H9 (cell line): Measurements from ENCODE around the gene MLC1. TPM values are rescaled to one million over a fixed set of nuclear protein-coding genes. Genes with fewer than 3 reads are reported as not detected.

Experiments used
- DNase-seq: peaks from one replicate; pipeline ENCODE4 v3.0.0-alpha.2; 2017
- H2AFZ ChIP-seq: one replicate; pipeline ENCODE4 v1.6.1; 2013; ENCODE audit warnings: mild to moderate bottlenecking, low read length, control low read depth, moderate library complexity
- H2AK5ac ChIP-seq: 2 replicates; pipeline ENCODE4 v1.6.1; 2013; ENCODE audit warnings: low read length, control low read depth, mixed read lengths; ENCODE audit not compliant: insufficient read length
- H2BK120ac ChIP-seq: one replicate; pipeline ENCODE4 v1.6.1; 2013; ENCODE audit warnings: low read depth, mild to moderate bottlenecking, low read length, control low read depth, inconsistent platforms; ENCODE audit not compliant: poor library complexity, severe bottlenecking
- H2BK12ac ChIP-seq: 2 replicates; pipeline ENCODE4 v1.6.1; 2013; ENCODE audit warnings: low read length, control low read depth, mixed read lengths, low read depth; ENCODE audit not compliant: insufficient read length
- H2BK15ac ChIP-seq: 2 replicates; pipeline ENCODE4 v1.6.1; 2013; ENCODE audit warnings: low read depth, low read length, control low read depth
- H2BK20ac ChIP-seq: one replicate; pipeline ENCODE4 v1.6.1; 2013; ENCODE audit warnings: low read depth, mild to moderate bottlenecking, low read length, control low read depth, inconsistent platforms; ENCODE audit not compliant: poor library complexity, severe bottlenecking
- H2BK5ac ChIP-seq: 2 replicates; pipeline ENCODE4 v1.6.1; 2013; ENCODE audit warnings: low read length, control low read depth, mixed read lengths; ENCODE audit not compliant: insufficient read length
- H3K14ac ChIP-seq: 2 replicates; pipeline ENCODE4 v1.6.1; 2013; ENCODE audit warnings: low read length, control low read depth; ENCODE audit not compliant: insufficient read depth
- H3K18ac ChIP-seq: 2 replicates; pipeline ENCODE4 v1.6.1; 2013; ENCODE audit warnings: low read depth, mild to moderate bottlenecking, mixed read lengths, low read length, control low read depth; ENCODE audit not compliant: insufficient read length
- H3K23ac ChIP-seq: 2 replicates; pipeline ENCODE4 v1.6.1; 2013; ENCODE audit warnings: low read length, control low read depth, mixed read lengths, low read depth; ENCODE audit not compliant: insufficient read length
- H3K23me2 ChIP-seq: 2 replicates; pipeline ENCODE4 v1.6.1; 2013; ENCODE audit warnings: low read depth, mild to moderate bottlenecking, mixed read lengths, low read length, control low read depth; ENCODE audit not compliant: insufficient read length, poor library complexity, severe bottlenecking
- H3K27ac ChIP-seq: 2 replicates; pipeline ENCODE4 v1.5.1; 2013; ENCODE audit warnings: low read length, control low read depth, mixed read lengths, low read depth; ENCODE audit not compliant: insufficient read length
- H3K27me3 ChIP-seq: 2 replicates; pipeline ENCODE4 v1.6.1; 2013; ENCODE audit warnings: low read length, control low read depth, inconsistent platforms; ENCODE audit not compliant: insufficient read depth
- H3K4ac ChIP-seq: 2 replicates; pipeline ENCODE4 v1.6.1; 2013; ENCODE audit warnings: low read depth, mild to moderate bottlenecking, control low read depth, inconsistent platforms, low read length, moderate library complexity
- H3K4me1 ChIP-seq: 2 replicates; pipeline ENCODE4 v1.6.1; 2013; ENCODE audit warnings: low read length, control low read depth, inconsistent platforms; ENCODE audit not compliant: insufficient read depth
- H3K4me2 ChIP-seq: 2 replicates; pipeline ENCODE4 v1.6.1; 2013; ENCODE audit warnings: low read length, control low read depth, mixed read lengths; ENCODE audit not compliant: insufficient read length, insufficient read depth
- H3K56ac ChIP-seq: 2 replicates; pipeline ENCODE4 v1.6.1; 2013; ENCODE audit warnings: low read depth, mild to moderate bottlenecking, mixed read lengths, low read length, control low read depth; ENCODE audit not compliant: insufficient read length
- H3K79me1 ChIP-seq: 2 replicates; pipeline ENCODE4 v1.6.1; 2013; ENCODE audit warnings: low read depth, mild to moderate bottlenecking, moderate library complexity, low read length, control low read depth, inconsistent platforms; ENCODE audit not compliant: insufficient read depth, poor library complexity, severe bottlenecking
- H3K79me2 ChIP-seq: 2 replicates; pipeline ENCODE4 v1.6.1; 2013; ENCODE audit warnings: low read length, control low read depth, inconsistent platforms; ENCODE audit not compliant: insufficient read depth
- H3K9ac ChIP-seq: 2 replicates; pipeline ENCODE4 v1.6.1; 2013; ENCODE audit warnings: low read length, control low read depth, mixed read lengths; ENCODE audit not compliant: insufficient read length; ENCODE audit errors: extremely low read depth
- H3K9me3 ChIP-seq: one replicate; pipeline ENCODE4 v1.6.1; 2013; ENCODE audit warnings: low read depth, low read length, inconsistent platforms; ENCODE audit not compliant: control insufficient read depth
- H3T11ph ChIP-seq: one replicate; pipeline ENCODE4 v1.6.1; 2013; ENCODE audit warnings: mild to moderate bottlenecking, low read length, control low read depth, inconsistent platforms
- H4K20me1 ChIP-seq: one replicate; pipeline ENCODE4 v1.6.1; 2013; ENCODE audit not compliant: control insufficient read depth, insufficient read length, insufficient read depth
- H4K5ac ChIP-seq: 2 replicates; pipeline ENCODE4 v1.6.1; 2013; ENCODE audit warnings: low read depth, mild to moderate bottlenecking, mixed read lengths, low read length, control low read depth; ENCODE audit not compliant: insufficient read length
- H4K8ac ChIP-seq: replicated peaks from 2 replicates; pipeline ENCODE4 v1.6.1; 2013; ENCODE audit warnings: low read length, control low read depth, mixed read lengths, low read depth; ENCODE audit not compliant: insufficient read length
- H4K91ac ChIP-seq: 2 replicates; pipeline ENCODE4 v1.6.1; 2013; ENCODE audit warnings: low read depth, mild to moderate bottlenecking, moderate library complexity, mixed read lengths, low read length, control low read depth; ENCODE audit not compliant: insufficient read length
- H3K27ac Mint-ChIP-seq, 3 experiments: 2 replicates in 2 of 3; 3 replicates in 1 of 3; pipeline ENCODE4 v1.8.0; 2020 to 2021; ENCODE audit warnings: mixed read lengths in 3 of 3, mild to moderate bottlenecking in 1 of 3, moderate library complexity in 1 of 3
- H3K27me3 Mint-ChIP-seq: 2 replicates; pipeline ENCODE4 v1.8.0; 2021; ENCODE audit warnings: low read depth, mild to moderate bottlenecking, moderate library complexity, mixed read lengths
- H3K36me3 Mint-ChIP-seq, 3 experiments: 2 replicates in 2 of 3; 3 replicates in 1 of 3; pipeline ENCODE4 v1.8.0; 2020 to 2021; ENCODE audit warnings: low read depth in 3 of 3, mixed read lengths in 3 of 3; ENCODE audit not compliant: insufficient read depth in 1 of 3
- H3K4me1 Mint-ChIP-seq, 2 experiments: 2 replicates each; pipeline ENCODE4 v1.8.0; 2020; ENCODE audit warnings: mixed read lengths in 2 of 2
- H3K4me3 Mint-ChIP-seq, 2 experiments: 2 replicates in 1 of 2; 3 replicates in 1 of 2; pipeline ENCODE4 v1.8.0; 2020 to 2021; ENCODE audit warnings: mild to moderate bottlenecking in 2 of 2, mixed read lengths in 2 of 2, moderate library complexity in 1 of 2
- H3K9me3 Mint-ChIP-seq, 2 experiments: 2 replicates in 1 of 2; 3 replicates in 1 of 2; pipeline ENCODE4 v1.8.0; 2020; ENCODE audit warnings: mild to moderate bottlenecking in 2 of 2, mixed read lengths in 2 of 2, moderate library complexity in 1 of 2
- CTCF ChIP-seq: fragments of 200-600 bp; sonication (generic); conservative IDR thresholded peaks from 3 replicates; pipeline ENCODE4 v1.8.0; 2021; ENCODE audit warnings: antibody characterized with exemption, mild to moderate bottlenecking
- WGBS: extraction: QIAGEN DNeasy Blood & Tissue Kit; methylation state at CpG from one replicate; pipeline ENCODE4 v1.1.7; 2013; ENCODE audit warnings: missing lambda C conversion rate, low lambda C conversion rate, mixed read lengths; ENCODE audit not compliant: insufficient read length; ENCODE audit errors: extremely low coverage; 5-methylcytosine and 5-hydroxymethylcytosine counted together
- total RNA-seq: library from RNA; stranded (reverse); gene quantifications from 2 replicates; pipeline ENCODE4 v1.2.1, GENCODE V29; 2021

The MLC1 gene
- total RNA-seq, 1 experiment from 2014 or later: not detected

- Histone ChIP-seq H2BK15ac (no peak overlapping the region), H3K27me3 (peaks cover 11% of the 10 kb centered on the region; the same call in 1 of the 2 replicates), H3K18ac (no peak overlapping the region), H3K23me2 (peaks cover 4% of the 10 kb centered on the region), H2AFZ (no peak overlapping the region), H3K9me3 (peaks cover 5% of the 10 kb centered on the region), H3K27ac (no peak overlapping the region), H4K91ac (no peak overlapping the region), H4K20me1 (peaks cover 2% of the 10 kb centered on the region), H3K4ac (no peak overlapping the region), H3T11ph (no peak overlapping the region), H3K79me1 (no peaks in the 10 kb centered on the region), H2BK5ac (no peak overlapping the region), H3K9ac (no peak overlapping the region), H3K56ac (no peak overlapping the region), H4K8ac (no peak overlapping the region), H4K5ac (no peak overlapping the region), H2AK5ac (no peak overlapping the region), H2BK12ac (no peak overlapping the region), H3K4me1 (no peaks in the 10 kb centered on the region), H3K14ac (no peak overlapping the region), H3K4me2 (no peak overlapping the region), H2BK20ac (no peak overlapping the region), H2BK120ac (no peak overlapping the region), H3K79me2 (no peaks in the 10 kb centered on the region), H3K23ac (no peak overlapping the region)
- TF ChIP-seq CTCF: no peak
- H3K36me3 Mint-ChIP-seq: no peaks in the 10 kb centered on the region
- H3K4me1 Mint-ChIP-seq: no peaks in the 10 kb centered on the region
- DNase-seq: no peak
- H3K9me3 Mint-ChIP-seq: no peaks in the 10 kb centered on the region
- no peak overlapping the region for H3K27ac Mint-ChIP-seq
- H3K27me3 Mint-ChIP-seq: peaks cover 37% of the 10 kb centered on the region
- WGBS: no CpG with 5 or more reads among the region's 11 CpGs
- H3K4me3 Mint-ChIP-seq: no peak overlapping the region
Observed at GRCh38 chr22:50018608-50019285, 66.5 kb downstream of the MLC1 start.
